Measurements from ENCODE around the gene ESRP2. TPM values are rescaled to one million over a fixed set of nuclear protein-coding genes. Genes with fewer than 3 reads are reported as not detected.

Gene ESRP2
- total RNA-seq, 2 donors from 2014 or later, result 55.0 to 56.0 TPM

DNA sequence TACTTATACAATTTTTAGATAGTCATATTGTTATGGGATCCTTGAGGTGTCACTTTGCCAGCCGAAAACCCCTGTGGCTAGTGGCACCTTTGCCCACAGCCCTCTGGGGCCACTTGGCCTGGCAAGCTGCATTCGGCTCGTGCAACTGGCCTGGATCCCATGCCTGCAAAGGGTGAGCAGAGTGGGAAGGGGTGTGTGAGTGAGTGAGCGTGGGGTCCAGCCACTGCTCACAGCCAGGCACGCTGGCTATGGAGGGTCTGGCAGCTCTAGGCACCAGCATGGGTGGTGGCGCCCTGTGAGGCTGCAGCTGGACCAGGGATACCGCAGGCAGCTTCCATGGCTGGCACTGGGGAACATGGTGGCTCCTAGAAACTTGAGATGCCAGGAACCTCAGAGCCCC, 49.0 kb downstream of the ESRP2 start:
- Histone ChIP-seq H3K4me3 (no peak overlapping the region), H3K27ac (no peak overlapping the region), H3K9me3 (no peaks in the 10 kb centered on the region), H3K36me3 (replicated peaks in 1 of 2; ENCODE audit: insufficient read depth in 1 of 2, low read depth in 2 of 2) (peaks cover 6 to 11% of the 10 kb centered on the region in 2 donors), H3K4me1 (no peaks in the 10 kb centered on the region), H3K27me3 (no peaks in the 10 kb centered on the region)
- intact Hi-C loops (cut with DNase I), result no loop called here
- 98 to 99% methylated on average over 7 of the region's 7 CpGs for WGBS, 2 donors
- TF ChIP-seq POLR2A (IDR thresholded peaks at IDR 0.05) (no peak), CTCF (IDR thresholded peaks at IDR 0.05) (no peak)
- no peak for ATAC-seq
- DNase-seq, result no peak

DNA sequence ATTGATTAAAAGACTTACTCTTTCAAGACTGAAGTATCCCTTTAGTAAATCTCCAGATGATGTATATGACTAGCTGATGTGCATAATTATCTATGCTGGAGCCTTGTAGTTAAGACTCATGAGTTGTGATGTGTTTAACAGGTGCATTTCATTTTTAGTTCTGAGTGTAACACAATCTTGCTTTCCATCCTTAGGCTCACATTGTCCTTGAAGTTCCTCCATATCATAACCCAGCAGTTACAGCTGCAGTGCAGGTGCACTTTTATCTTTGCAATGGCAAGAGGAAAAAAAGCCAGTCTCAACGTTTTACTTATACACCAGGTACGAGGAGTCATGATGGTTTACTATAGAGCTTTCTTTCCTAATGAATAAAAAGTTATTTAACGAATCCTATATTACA, 52.9 kb downstream of the ESRP2 start:
- Histone ChIP-seq H3K27ac (no peak overlapping the region), H3K36me3 (replicated peaks in 1 of 2; ENCODE audit: insufficient read depth in 1 of 2, low read depth in 2 of 2) (peaks cover 0 to 5% of the 10 kb centered on the region in 2 donors), H3K4me3 (no peak overlapping the region), H3K9me3 (no peaks in the 10 kb centered on the region), H3K27me3 (no peaks in the 10 kb centered on the region), H3K4me1 (no peaks in the 10 kb centered on the region)
- WGBS, 2 donors, result 60 to 64% methylated on average over 3 of the region's 3 CpGs
- no peak for DNase-seq
- intact Hi-C loops (cut with DNase I), result no loop called here
- no peak for TF ChIP-seq POLR2A (IDR thresholded peaks at IDR 0.05)
- TF ChIP-seq CTCF (IDR thresholded peaks at IDR 0.05), result no peak
- no peak for ATAC-seq

DNA sequence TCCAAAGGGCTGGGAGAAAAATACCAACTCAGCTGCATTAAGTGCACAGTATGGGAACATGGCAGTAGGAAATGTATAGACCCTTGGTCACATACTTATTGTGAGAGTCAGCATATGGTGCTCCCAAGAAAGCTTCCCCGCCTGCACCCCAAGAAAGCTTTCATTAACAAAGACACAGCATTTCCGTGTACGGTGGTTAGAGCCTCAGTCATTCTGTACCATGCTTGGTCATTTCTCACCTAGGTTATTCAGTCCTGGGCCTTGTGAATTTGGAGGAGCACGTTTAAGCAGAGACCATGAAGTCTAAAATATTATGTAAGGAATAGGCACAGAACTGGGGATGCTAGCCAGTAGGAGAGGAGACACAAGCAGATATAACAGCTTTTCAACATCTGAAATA, 56.1 kb downstream of the ESRP2 start:
- TF ChIP-seq CTCF (IDR thresholded peaks at IDR 0.05), result no peak
- TF ChIP-seq POLR2A (IDR thresholded peaks at IDR 0.05), result no peak
- no peak for DNase-seq
- no peaks in the 10 kb centered on the region for H3K9me3 ChIP-seq
- no peak overlapping the region for H3K27ac ChIP-seq
- no peaks in the 10 kb centered on the region for H3K27me3 ChIP-seq
- H3K36me3 ChIP-seq (replicated peaks in 1 of 2; ENCODE audit: insufficient read depth in 1 of 2, low read depth in 2 of 2), result peaks cover 0 to 8% of the 10 kb centered on the region in 2 donors
- H3K4me3 ChIP-seq, result no peak overlapping the region
- intact Hi-C loops (cut with DNase I), result no loop called here
- no peak for ATAC-seq
- WGBS, 2 donors, result 88 to 89% methylated on average over 4 of the region's 4 CpGs
- no peaks in the 10 kb centered on the region for H3K4me1 ChIP-seq

DNA sequence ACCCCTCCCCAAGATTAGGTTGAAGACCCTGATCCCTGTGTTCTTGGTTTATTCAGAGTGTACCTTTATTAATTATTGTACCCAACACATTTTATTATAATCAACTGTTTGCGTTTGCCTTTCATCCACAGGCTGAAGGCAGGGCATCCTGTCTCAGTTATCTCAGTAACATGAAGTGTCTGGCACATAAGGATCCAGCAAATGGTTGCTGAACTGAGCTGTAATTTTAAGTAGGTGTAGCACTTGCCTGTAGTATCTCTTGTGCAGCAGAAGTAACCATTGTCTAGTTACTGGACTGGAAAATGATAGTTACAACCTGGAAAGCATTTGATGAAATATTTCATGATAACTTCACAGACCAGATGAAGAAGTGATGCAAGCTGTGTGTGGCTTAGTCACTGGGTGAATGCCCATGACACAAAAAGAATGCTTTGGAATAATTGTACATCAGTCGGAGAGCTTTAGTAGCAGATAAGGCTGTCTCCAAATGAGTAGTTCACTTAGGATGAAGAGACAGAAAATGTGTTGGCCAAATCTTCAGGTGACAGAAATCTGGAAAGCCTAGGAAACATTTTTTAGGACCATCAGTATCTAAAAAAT, 56.6 kb downstream of the ESRP2 start:
- no peak overlapping the region for H3K27ac ChIP-seq
- DNase-seq (no peak), ATAC-seq (no peak)
- H3K27me3 ChIP-seq, result no peaks in the 10 kb centered on the region
- peaks cover 0 to 8% of the 10 kb centered on the region in 2 donors for H3K36me3 ChIP-seq (replicated peaks in 1 of 2; ENCODE audit: insufficient read depth in 1 of 2, low read depth in 2 of 2)
- H3K4me1 ChIP-seq, result no peaks in the 10 kb centered on the region
- intact Hi-C loops (cut with DNase I), result no loop called here
- no peak for TF ChIP-seq POLR2A (IDR thresholded peaks at IDR 0.05)
- TF ChIP-seq CTCF (IDR thresholded peaks at IDR 0.05), result no peak
- WGBS, 2 donors, result 91 to 97% methylated on average over 2 of the region's 2 CpGs
- H3K9me3 ChIP-seq, result no peaks in the 10 kb centered on the region
- no peak overlapping the region for H3K4me3 ChIP-seq

Small RNA genes within 50 kb of the gene (microRNA-seq; reads per million reads assigned to microRNA genes)
- 0 to 0.47 reads per million in 2 donors for gene MIR6773 (ENCODE audit: borderline number of aligned reads in 2 of 2, borderline replicate concordance in 2 of 2)

Small RNA genes within 50 kb of the gene (small RNA-seq; reads per million reads assigned to genes)
- gene RF00554 (not detected), gene RNU6-1262P (not detected)

Other genes with a start within 250 kb of the ESRP2 start
- gene DPEP2, start 236.6 kb downstream of the ESRP2 start, total RNA-seq, result 1 to 10 TPM in 1 of 2 donors, under 1 TPM in 1; 0.78 to 1.3 TPM
- gene DPEP2NB, start 220.2 kb downstream of the ESRP2 start, total RNA-seq, result not detected
- gene DDX28, start 212.9 kb downstream of the ESRP2 start, total RNA-seq, result 10 to 100 TPM in 1 of 2 donors, 1 to 10 TPM in 1; 3.4 to 13.2 TPM
- gene DUS2, start 212.8 kb downstream of the ESRP2 start, total RNA-seq, result 1 to 10 TPM; 3.1 to 3.6 TPM
- gene NFATC3, start 150.8 kb downstream of the ESRP2 start, total RNA-seq, result 10 to 100 TPM; 15.5 to 19.5 TPM
- 1 to 10 TPM; 8.2 to 9.6 TPM for gene PLA2G15, start 9.2 kb upstream of the ESRP2 start, total RNA-seq
- gene SLC7A6, start 28.4 kb upstream of the ESRP2 start, total RNA-seq, result 10 to 100 TPM; 10.9 to 23.4 TPM
- gene SLC7A6OS, start 74.8 kb upstream of the ESRP2 start, total RNA-seq, result 10 to 100 TPM; 13.0 to 32.3 TPM
- 10 to 100 TPM; 27.4 to 35.8 TPM for gene PRMT7, start 74.9 kb upstream of the ESRP2 start, total RNA-seq
- 1 to 10 TPM; 1.3 to 4.6 TPM for gene SMPD3, start 212.4 kb upstream of the ESRP2 start, total RNA-seq